GM21390 (cell line): ENCODE data around the gene TUBB3.
"Not testable (repeated sequence)": the region's sequence is repeated elsewhere in the genome, so short reads cannot be mapped to it uniquely, and the experiment has no call there.

Experiments
- ATAC-seq: cut with Tn5 transposase; IDR thresholded peaks from one replicate; pipeline ENCODE4 v1.9.1; 2021; ENCODE audit not compliant: unreplicated experiment

The TUBB3 gene

DNA sequence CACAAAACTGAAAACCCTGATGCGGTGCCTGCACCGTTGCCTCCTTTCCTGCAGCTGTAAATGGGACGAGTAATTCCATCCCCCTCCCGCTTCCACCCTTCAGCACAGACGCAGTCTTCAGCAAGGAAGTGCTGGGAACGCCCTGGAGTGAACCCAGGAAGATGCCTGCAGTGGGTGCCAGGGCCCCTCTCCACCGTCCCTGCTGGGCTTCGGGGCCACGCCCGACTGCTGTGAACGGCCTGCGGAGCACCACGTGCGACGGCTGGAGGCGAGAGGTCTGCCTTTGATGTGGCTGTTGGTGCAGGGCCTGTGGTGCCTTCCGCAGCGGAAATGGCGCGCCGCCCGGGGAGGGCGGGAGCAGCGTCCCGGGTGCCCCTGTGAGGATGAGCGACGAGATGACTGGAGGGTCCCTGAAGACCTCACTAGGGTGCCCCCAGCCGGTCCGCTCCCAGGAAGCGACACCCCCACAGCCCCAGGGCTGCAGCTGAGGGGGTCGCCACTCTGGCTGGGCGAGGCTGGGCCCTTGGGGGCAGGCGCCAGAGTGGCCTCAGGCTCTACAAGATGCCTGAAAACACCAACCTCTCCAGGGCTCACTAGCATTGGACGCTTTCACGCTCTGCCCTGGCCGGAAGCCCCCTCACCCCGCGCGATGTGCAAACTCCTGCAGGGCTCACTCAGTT lies 5.2 kb upstream of the TUBB3 start:
- peak; percentile 66 for ATAC-seq

DNA sequence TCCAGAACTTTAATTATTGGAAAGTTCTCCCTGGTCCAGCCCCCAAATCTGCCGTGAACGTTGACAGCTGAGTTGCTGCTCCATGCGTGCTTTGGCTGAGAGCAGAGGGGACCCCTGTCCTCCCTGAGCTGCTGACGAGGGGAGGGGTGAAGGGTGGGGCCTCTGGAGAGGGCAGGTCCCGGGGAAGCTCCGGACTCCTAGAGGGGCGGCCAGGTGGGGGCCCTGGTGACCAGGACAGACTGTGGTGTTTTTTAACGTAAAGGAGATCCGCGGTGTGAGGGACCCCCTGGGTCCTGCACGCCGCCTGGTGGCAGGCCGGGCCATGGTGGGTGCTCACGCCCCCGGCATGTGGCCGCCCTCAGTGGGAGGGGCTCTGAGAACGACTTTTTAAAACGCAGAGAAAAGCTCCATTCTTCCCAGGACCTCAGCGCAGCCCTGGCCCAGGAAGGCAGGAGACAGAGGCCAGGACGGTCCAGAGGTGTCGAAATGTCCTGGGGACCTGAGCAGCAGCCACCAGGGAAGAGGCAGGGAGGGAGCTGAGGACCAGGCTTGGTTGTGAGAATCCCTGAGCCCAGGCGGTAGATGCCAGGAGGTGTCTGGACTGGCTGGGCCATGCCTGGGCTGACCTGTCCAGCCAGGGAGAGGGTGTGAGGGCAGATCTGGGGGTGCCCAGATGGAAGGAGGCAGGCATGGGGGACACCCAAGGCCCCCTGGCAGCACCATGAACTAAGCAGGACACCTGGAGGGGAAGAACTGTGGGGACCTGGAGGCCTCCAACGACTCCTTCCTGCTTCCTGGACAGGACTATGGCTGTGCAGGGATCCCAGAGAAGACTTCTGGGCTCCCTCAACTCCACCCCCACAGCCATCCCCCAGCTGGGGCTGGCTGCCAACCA lies 4.4 kb upstream of the TUBB3 start, which contains the start of gene MC1R:
Gene MC1R, plus strand, starts transcription at position 410 of the 895 bp plus-strand sequence. Its CDS starts 397 bp downstream, at position 807.
- ATAC-seq, result no peak

DNA sequence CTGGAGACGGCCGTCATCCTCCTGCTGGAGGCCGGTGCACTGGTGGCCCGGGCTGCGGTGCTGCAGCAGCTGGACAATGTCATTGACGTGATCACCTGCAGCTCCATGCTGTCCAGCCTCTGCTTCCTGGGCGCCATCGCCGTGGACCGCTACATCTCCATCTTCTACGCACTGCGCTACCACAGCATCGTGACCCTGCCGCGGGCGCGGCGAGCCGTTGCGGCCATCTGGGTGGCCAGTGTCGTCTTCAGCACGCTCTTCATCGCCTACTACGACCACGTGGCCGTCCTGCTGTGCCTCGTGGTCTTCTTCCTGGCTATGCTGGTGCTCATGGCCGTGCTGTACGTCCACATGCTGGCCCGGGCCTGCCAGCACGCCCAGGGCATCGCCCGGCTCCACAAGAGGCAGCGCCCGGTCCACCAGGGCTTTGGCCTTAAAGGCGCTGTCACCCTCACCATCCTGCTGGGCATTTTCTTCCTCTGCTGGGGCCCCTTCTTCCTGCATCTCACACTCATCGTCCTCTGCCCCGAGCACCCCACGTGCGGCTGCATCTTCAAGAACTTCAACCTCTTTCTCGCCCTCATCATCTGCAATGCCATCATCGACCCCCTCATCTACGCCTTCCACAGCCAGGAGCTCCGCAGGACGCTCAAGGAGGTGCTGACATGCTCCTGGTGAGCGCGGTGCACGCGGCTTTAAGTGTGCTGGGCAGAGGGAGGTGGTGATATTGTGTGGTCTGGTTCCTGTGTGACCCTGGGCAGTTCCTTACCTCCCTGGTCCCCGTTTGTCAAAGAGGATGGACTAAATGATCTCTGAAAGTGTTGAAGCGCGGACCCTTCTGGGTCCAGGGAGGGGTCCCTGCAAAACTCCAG lies 3.4 kb upstream of the TUBB3 start:
- ATAC-seq, result no peak

DNA sequence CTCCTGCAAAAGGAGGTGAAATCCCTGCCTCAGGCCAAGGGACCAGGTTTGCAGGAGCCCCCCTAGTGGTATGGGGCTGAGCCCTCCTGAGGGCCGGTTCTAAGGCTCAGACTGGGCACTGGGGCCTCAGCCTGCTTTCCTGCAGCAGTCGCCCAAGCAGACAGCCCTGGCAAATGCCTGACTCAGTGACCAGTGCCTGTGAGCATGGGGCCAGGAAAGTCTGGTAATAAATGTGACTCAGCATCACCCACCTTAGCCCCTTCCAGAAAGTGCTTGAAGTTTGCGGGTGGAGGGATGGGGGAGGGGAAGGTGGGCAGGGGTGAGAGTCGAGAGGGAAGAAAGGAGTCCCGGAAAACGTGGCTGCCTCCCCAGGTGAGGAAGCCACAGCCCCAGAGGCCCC lies 2.4 kb upstream of the TUBB3 start:
- ATAC-seq, result no peak

DNA sequence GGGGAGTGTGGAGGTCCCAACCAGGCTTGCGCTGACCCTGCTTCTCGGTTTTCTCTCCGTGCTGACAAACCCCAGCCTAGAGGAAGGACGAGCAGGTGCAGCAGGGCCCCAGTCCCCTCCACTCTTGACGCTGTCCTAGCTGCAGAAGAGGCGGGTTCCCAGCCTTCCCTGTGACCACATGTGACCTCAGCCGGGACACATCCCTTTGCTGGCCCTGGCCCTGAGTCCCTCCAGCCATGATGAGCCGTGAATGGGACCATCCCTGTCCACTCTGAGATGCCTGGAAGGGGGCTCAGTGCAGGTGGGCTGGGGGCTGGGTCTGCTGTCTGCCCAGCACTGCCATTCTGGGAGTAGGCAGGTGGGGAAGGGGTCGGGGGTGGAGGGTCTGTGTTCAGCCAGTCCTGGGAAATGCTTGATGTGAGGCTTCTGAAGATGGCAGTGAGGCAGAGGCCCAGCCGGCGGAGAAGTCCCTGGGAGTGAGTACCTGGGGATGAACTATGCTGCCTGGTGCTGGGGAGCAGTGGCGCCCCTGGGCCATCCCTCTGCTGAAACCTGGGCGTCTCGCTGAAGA lies 1.9 kb upstream of the TUBB3 start:
- ATAC-seq, result no peak

DNA sequence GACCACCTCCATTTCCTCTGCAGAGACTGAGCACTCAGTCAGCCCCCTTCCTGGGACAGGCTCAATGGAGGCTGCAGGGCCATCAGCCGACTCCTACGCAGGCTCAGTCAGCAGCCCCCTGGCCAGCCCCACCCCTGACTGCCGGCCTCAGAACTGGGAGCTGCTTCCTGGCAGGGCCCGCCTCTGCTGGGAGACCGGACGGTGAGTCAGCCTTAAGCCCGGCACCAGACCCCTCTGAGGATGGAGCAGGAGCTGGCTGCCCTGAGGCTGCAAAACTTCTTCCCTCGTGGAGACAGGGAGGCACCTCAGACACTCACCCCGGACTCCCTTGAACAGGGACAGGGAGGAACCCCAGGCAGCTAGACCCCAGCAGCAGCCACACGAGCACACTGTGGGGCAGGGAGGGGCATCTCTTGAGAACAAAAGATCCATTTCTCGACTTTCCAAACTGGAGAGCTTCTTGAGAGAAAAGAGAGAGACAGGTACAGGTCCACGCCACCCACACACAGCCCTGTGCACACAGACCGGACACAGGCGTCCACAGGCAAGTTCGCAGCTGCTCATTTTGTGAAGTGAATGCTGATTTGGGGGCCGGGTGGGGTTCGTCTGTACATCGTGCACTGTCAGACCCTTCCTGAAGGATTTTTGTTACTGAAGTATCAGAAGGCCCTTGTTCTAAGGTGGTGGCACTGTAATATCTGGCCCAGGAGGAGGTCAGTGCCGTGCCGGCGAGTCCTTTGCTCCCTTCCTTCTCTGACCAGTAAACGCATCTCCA lies 1.3 kb upstream of the TUBB3 start:
- ATAC-seq, result no peak

DNA sequence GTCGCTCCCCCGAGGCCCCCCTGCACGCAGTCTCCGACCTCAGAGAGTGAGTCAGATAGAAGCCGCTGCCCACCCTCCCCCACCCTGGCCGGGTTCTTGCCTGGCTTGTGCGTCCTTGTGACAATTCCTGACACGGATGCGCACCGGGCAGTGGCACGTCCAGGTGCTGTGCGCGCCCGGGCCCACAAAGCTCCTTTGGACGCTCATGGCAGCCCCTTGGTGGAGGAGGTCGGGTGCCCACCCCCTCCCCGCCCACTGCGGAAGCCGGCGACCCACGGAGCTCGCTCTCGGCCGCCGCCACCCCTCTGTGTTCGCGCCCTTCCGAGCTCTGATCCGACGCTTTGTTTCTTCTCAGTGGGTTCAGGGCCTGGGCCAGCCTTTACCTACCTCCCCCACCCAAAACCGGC lies 662 bp upstream of the TUBB3 start:
- no peak for ATAC-seq

DNA sequence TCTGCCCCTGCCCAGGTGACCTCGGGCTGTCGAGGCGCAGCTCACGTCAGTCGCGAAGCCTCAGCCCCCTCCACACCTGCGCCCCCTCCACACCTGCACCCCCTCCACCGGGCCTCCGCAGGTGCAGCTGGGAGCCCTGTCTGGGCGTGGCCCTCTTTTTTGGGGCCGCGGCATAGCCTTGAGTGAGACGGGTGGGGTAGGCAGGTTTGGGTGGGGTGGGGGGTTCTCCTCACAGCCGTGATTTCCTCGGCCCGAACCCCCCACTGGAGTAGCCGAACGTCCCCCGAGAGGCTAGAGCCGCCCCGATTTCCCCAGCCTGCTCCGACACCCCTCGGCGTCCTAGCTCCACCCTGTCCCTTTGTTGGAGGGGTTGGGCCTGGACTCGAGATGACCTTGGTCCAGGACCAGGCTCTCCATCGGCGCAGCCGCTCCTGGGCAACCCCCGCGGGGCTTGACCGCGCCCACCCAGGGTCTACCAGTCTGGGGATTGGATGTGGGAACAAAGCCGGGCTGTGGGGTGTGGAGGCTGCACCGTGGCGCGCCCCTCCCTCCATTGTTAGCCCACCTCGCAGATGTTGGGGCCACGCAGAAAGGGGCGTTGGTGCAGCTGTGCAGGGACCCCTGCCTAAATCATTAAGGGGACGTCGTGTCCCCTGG lies 626 bp downstream of the TUBB3 start:
- no peak for ATAC-seq

DNA sequence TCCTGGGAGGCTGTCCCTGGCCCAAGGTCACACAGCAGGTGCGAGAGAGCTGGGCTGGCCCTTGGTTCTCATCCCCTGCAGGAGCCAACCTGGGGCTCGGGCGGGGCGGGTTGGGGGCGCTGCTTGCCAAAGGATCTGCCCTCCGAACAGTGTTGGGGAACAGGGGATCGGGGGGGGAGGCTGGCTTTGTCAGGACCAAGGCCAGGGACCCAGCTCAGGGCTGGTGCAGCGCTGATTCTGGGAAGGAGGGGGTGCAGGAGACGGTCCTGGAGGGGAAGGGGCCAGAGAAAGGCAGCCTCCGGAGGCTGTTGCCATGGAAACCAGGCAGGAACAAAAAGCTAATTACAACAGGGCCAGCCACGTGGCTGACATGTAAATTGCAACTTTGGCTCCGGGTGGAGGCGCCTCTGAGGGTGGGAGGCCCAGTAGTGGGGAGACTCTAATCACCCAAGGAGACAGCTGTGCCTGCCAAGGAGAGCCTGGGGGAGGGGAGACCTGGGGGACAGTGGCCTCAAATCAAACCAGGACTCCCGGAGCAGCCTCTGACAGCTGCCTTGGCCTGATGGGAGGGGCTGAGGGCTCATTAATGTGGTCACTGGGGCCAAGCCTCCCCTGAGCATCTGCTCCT lies 1.3 kb downstream of the TUBB3 start:
- ATAC-seq, result no peak

DNA sequence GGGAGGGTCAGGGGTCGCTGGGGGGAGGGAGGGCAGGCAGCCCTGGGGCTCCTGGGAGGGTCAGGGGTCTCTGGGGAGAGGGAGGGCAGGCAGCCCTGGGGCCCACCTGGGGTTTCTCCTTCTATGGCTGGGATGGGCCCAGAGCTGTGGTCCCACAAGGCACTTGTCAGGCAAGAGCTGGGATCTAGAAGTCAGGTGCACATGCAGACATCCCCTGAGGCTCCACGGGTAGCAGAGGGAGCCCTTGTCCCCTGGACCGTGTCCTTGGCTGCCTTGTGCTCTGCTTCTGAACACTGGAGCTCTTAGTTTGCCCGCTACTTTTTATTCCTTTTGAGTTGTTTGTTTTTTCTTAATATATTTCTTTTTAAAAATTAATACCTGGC lies 1.8 kb downstream of the TUBB3 start:
- ATAC-seq, result no peak

DNA sequence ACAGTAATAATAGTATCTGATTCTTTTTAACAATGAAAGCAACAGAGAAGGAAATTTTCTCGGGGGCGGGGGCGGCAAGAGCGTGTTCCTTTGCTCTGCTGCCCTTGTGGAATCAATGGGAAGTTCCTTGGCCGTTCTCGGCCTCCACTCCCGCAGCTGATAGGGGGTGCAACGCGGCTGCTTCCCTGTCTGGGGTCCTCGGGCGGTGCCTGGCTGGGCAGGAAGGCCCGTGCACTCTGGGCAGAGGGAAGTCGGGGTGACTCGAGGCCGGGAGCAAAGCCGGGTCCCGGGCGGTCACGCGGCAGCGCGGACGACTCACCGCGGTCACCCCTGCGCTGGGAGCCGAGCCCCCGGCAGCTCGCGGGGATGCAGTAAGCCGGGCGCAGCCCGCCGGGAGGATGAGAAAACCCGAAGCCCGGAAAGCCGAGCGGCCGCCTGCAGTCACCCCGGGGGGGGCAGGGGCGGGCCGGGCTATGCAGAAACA lies 2.5 kb downstream of the TUBB3 start:
- ATAC-seq, result no peak

DNA sequence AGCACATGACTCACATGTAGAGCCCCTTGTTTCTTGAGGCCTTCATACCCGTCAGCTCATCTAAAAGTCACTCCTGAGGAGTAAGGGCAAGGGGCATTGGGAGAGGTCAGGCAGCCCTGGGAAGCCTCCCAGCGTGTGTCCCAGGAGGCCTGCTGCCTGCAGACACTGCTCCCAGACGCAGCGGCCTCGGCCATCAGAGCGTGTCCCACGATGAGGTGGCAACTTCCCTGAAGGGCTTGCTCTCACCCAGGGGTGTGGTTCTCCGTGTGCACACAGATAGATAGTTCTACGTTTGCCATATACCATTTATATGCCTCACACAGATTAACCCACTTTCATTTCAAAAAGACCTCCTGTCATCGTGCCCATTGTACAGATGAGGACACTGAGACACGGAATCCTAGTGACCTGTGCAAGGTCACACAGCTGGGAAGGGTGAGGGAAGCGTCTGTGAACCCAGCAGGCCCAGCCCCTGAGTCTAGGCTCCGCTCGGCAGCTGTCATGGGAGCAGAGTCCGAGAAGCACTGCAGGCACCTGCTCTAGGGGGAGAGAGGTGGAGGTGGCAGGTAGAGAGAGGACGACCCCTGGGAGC lies 8.3 kb downstream of the TUBB3 start:
- ATAC-seq, result no peak

DNA sequence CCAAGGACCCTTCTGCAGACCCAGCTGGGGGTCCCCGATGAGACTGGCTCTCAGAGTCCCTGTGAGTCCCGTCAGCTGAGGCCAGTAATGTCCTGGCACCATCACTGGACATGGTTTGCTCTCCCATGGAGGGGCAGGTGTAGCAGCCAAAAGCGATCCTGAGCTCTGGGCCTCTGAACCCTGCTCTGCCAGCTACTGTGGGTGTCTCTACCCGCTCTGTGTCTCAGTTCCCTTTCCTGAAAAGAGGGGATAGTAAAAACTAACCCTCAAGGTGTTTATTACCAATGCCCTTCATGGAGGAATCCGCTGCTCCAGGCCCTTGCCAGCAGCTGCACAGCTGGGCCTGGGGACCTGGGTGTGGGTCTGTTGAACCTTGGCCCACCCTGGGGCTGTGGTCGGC lies 8.8 kb downstream of the TUBB3 start:
- no peak for ATAC-seq

DNA sequence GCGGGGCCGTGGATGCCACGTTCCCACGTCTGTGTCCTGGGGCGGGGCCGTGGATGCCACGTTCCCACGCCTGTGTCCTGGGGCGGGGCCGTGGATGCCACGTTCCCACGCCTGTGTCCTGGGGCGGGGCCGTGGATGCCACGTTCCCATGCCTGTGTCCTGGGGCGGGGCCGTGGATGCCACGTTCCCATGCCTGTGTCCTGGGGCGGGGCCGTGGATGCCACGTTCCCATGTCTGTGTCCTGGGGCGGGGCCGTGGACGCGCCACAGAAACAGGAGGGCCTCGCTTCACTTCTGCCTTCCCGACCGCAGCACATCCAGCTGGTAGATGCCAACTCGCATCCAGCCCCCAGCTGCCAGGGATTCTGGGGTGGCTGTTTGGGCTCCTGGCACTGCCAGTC lies 10.9 kb downstream of the TUBB3 start:
- ATAC-seq, result not testable (repeated sequence)

DNA sequence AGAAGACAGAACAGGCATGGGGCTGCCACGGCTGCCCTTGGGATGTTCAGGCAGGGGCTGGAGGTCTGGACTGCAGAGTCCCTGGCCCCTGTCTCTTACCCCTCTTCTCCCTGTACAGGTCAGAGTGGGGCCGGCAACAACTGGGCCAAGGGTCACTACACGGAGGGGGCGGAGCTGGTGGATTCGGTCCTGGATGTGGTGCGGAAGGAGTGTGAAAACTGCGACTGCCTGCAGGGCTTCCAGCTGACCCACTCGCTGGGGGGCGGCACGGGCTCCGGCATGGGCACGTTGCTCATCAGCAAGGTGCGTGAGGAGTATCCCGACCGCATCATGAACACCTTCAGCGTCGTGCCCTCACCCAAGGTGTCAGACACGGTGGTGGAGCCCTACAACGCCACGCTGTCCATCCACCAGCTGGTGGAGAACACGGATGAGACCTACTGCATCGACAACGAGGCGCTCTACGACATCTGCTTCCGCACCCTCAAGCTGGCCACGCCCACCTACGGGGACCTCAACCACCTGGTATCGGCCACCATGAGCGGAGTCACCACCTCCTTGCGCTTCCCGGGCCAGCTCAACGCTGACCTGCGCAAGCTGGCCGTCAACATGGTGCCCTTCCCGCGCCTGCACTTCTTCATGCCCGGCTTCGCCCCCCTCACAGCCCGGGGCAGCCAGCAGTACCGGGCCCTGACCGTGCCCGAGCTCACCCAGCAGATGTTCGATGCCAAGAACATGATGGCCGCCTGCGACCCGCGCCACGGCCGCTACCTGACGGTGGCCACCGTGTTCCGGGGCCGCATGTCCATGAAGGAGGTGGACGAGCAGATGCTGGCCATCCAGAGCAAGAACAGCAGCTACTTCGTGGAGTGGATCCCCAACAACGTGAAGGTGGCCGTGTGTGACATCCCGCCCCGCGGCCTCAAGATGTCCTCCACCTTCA lies 11.7 kb downstream of the TUBB3 start:
- no peak for ATAC-seq

DNA sequence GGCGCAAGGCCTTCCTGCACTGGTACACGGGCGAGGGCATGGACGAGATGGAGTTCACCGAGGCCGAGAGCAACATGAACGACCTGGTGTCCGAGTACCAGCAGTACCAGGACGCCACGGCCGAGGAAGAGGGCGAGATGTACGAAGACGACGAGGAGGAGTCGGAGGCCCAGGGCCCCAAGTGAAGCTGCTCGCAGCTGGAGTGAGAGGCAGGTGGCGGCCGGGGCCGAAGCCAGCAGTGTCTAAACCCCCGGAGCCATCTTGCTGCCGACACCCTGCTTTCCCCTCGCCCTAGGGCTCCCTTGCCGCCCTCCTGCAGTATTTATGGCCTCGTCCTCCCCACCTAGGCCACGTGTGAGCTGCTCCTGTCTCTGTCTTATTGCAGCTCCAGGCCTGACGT lies 12.5 kb downstream of the TUBB3 start:
- ATAC-seq, result not testable (repeated sequence)

DNA sequence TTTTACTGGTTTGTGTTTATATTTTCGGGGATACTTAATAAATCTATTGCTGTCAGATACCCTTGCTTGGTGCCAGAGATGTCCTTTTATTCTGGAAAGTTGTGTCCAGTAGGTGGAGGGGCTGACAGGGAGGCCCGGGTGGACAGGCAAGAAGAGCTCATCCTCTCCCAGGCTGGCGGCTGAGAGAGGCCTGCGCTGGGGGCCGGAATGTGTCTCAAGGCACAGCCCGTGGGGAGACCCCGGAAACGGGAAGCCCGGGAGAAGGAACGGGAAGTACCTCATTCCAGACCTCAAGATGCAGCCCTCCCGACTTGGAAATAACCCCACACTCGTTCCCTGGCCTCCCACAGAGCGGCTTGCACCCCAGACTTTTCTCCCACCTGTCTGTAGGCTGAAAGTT lies 12.9 kb downstream of the TUBB3 start:
- ATAC-seq, result no peak

DNA sequence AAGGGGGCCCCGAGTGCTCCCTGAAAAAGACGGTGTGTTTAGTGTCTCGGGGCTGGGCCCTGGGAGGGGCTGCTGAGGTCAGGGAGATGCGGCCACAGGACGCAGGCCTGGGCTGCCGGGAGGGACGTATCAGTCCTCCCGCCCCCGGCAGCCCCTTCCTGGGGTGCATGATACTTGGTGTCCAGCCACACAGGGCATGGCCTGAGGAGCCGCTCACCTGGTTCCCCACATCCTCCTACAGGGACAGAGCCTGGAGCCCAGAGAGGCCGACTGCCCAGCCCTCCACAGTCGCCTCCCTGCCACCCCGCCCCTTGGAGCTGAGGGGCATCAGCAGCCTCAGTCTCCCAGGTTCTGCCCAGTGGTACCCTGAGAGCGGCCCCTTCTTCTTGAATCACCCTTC lies 13.4 kb downstream of the TUBB3 start:
- ATAC-seq, result no peak
